Activated CD4-positive, alpha-beta T cell treated with anti-CD3 and anti-CD28 coated beads, Interleukin-10, Interleukin-2, amounts not matched to agents 100 ng/mL and 50 ng/mL, durations not matched to agents 16 hours and 8 hours (primary cell): Measurements from ENCODE around the gene EML4.
"Not testable (repeated sequence)": the region's sequence is repeated elsewhere in the genome, so short reads cannot be mapped to it uniquely, and the experiment has no call there.

Source experiments
- DNase-seq: peaks from one replicate; pipeline ENCODE4 v3.0.0-alpha.2; 2020

The EML4 gene

DNA sequence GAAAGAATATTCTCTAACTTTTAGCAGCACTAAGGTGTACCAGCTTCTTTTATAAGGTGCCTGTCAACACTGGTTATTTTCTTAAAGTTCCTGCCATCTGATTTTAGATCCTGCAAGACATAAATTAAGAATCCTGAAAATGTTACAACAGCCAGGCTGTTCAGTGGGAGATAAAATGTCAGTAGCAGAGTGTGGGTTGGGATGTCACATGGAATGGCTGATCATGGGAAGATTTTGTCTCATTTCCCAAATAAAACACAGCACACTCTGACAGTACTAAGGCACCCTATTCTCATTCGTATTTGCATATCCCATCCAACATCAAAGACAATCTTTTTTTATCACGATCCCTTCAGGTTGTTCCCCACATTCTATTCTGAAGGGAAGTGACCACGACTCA lies 194.3 kb downstream of the EML4 start:
- no peak for DNase-seq

- DNase-seq = no peak
Measured at GRCh38 chr2:42364658-42365057, 195.5 kb downstream of the EML4 start.

GRCh38 chr2:42366411-42366810 lies 197.3 kb downstream of the EML4 start:
- no peak for DNase-seq

- no peak for DNase-seq
Measured at GRCh38 chr2:42367835-42368234, 198.7 kb downstream of the EML4 start.

DNA sequence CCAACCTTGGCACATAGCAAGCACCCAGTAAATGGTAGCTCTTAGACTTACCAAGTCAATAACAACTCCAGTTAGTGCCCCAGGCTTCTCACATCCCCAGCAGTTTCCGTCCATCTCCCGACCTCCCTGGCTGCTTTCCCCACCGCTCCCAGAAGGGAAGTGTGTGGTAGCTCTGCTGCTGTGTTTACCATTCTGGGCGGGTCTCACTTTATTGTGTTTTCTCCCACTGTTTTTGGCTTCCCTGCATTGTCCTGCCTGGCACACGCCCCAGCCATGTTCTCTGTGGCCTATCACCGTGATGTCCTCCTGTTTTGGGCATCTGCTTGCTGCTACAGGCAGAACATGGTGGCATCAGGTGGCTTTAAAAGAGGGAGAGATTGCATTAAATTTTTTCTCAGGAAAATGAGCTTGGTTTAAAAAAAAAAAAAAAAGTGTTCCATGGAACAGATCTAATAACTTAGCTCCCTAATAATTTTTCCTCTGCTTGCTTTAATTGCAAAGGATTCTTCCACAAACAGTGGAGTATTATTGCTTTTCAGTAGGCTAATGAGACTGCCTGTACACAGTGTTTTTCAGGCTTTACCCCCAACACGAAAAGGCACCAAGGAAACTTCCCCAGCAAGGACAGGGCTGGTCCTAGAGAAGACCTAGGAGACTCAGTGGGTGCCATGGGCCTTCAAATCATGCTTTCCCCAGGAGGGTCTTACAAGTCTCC lies 199.8 kb downstream of the EML4 start:
- DNase-seq = no peak

DNA sequence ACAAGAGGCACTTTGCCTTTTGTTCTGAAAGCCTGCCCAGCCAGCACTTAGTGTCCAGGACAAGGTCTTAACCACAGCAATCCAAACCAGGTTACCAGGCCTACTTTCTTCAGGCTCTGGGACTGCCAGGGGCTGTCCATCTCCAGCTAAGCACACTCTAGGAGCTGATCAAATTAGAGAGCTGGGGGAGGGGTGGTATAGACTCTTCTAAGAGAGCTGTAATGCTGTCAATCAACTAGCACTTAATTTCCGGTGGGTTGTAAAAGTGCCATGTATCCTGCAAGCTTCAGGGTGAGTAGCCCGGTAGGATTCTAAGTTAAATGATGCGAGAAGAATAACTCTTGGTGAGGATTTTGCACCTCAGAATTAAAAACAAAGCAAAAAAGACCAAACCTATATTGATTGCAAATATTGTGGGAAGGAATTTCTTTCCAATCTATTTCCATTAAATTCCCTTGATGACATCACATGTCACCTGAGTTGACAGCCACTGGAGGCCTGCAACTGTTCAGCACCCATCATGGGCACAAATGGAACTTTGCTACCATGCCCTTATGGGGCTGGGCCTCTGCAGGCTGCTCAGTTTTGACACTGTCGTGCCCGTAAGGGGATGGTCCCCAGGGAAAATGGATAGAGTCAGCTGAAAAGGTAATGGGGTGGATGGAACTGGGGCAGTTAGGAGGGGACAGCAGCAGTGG lies 200.5 kb downstream of the EML4 start:
- no peak for DNase-seq

- DNase-seq = no peak
Measured at GRCh38 chr2:42371611-42372473, 202.7 kb downstream of the EML4 start.

DNA sequence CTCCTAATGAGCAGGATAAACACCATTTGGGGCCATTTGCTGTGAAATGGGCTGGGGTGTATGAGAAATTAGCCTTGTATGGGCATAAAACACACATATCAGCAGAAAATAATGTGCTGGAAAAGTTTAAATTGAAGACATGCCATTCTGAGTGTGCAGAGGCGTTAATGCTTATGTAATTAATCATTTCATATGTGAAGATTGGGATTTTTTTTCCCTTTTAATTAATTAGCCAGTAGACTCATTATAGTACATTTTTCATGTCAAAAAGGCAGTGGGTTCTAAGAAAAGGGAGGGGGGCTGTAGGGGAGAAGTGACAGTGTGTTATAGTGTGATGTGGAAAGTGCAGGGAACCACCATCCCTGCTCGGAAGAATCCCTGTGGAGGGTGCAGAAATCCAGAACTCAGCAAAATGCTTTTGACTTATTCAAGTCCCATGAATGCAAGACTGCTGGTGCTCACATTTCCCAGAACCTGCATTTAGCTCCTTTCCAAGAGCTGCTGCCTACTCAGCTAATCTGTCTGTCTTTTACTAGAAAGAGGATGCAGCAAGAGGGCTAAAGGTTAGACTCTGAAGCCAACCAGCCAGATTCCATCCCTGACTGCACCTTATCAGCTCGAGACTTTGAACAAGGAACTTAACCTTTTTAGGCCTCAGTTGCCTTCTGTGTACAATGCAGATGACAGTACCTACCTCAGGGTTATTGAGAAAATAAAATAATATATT lies 203.5 kb downstream of the EML4 start:
- DNase-seq = no peak

- no peak for DNase-seq
Measured at GRCh38 chr2:42376758-42377157, 207.6 kb downstream of the EML4 start.

DNA sequence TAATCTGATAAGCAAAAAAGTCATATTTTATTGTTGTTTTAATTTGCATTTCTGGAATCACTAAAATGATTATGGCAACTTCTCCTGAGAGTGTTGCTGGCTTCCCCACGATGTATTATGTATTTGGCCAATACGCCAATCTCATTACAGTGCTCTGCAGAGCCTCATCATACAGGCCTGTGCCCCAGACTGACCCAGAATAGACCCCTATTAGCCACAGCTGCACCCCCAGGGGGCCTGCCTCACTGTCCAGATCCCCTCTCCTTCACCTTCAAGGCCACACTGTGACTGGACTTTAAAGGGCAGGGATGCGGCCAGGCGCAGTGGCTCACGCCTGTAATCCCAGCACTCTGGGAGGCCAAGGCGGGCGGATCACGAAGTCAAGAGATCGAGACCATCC lies 209.3 kb downstream of the EML4 start:
- no peak for DNase-seq

DNA sequence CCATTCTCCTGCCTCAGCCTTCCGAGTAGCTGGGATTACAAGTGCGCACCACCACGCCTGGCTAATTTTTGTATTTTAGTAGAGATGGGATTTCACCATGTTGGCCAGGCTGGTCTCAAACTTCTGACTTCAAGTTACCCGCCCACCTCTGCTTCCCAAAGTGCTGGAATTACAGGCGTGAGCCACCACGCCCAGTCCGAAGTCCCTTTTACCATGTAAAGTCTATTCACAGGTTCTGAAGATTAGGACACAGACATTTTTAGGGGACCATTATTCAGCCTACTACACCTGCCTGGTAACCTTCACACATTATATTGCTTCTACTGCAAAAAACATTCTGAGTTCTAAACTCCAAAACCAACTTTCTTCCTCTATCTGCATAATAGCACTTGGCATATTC lies 210.9 kb downstream of the EML4 start:
- not testable (repeated sequence) for DNase-seq

DNA sequence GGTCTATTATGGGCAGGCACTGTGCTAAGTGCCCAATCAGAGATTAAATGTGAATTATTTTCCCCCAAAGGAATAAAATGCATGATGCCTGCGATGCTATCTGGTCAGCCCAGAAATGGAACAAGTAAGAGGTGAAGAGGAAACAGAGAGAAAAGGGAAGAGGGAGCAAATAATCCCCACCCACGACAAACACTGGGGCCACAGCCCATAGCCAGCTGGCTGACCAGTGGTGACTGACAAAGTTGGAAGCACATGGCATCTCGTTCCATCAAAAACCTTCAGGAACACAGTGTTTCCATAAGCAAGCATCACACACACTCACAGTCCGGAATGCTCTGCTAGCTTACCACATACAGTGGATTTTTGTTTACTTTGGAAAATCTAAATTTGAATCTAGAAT lies 213.0 kb downstream of the EML4 start:
- no peak for DNase-seq
